HCT116 (cell line): ENCODE measurements around the gene RCAN2. TPM values are rescaled to one million over a fixed set of nuclear protein-coding genes. Genes with fewer than 3 reads are reported as not detected.
A peak's percentile ranks its signal among the peaks of the same experiment; 100 is the strongest.

ENCODE experiments used
- ATAC-seq: fragments of 200-7000 bp; cut with Tn5 transposase; 2 replicates; pipeline ENCODE4 v1.9.1; 2020; ENCODE audit warnings: mild to moderate bottlenecking, moderate library complexity
- BruUV-seq: library from RNA; stranded (reverse); fragments of 400-500 nt; replicated peaks from 2 replicates; lab custom pipeline; 2021; lab: Mats Ljungman, UMichigan
- CTCF ChIA-PET: fragments of 300-600 bp; sonication (Branson Sonifier 250); formaldehyde crosslinking; loops from one replicate; lab custom pipeline; 2021; ENCODE audit warnings: antibody characterized with exemption; lab: Charles Lee
- POLR2A ChIA-PET: fragments of 300-600, 350-600 bp; sonication (Branson Sonifier 250); formaldehyde crosslinking; loops from one replicate; lab custom pipeline; 2021; ENCODE audit warnings: antibody characterized with exemption; lab: Charles Lee
- RAD21 ChIA-PET, 2 experiments: fragments of 300-600 bp; sonication (Branson Sonifier 250); formaldehyde crosslinking; loops; one replicate each; lab custom pipeline; 2023; ENCODE audit warnings: low total read pairs in 2 of 2; ENCODE audit not compliant: uncharacterized antibody in 2 of 2, unreplicated experiment in 2 of 2, low non-redundant PET in 1 of 2; lab: Charles Lee
- DNase-seq: peaks from one replicate; pipeline ENCODE4 v3.0.0-alpha.2; 2010; ENCODE audit warnings: low read depth, low spot score
- H2AFZ ChIP-seq: fragments of 200-600 bp; shearing (Covaris generic), sonication (generic); 2 replicates; pipeline ENCODE4 v1.6.1; 2017; ENCODE audit warnings: low read depth, mixed run types, mixed read lengths, antibody characterized with exemption, low read length; ENCODE audit not compliant: poor library complexity, severe bottlenecking
- H3K27ac ChIP-seq: 2 replicates; pipeline ENCODE4 v1.5.1; 2012; ENCODE audit warnings: low read depth, low read length
- H3K27me3 ChIP-seq: fragments of 200-600 bp; sonication (generic); 2 replicates; pipeline ENCODE4 v1.6.1; 2016; ENCODE audit warnings: mixed run types, low read length, mixed read lengths; ENCODE audit not compliant: insufficient read depth
- H3K36me3 ChIP-seq, 2 experiments: fragments of 200-500 bp in 1 of 2; fragments of 200-600 bp in 1 of 2; sonication (Bioruptor generic) in 1 of 2; sonication (generic) in 1 of 2; 2 replicates each; pipeline versions ENCODE4 v1.5.1 to v1.6.1; 2014 to 2016; ENCODE audit warnings: low read length in 2 of 2, inconsistent platforms in 1 of 2, mixed read lengths in 1 of 2, mixed run types in 1 of 2; ENCODE audit not compliant: insufficient read depth in 2 of 2, control insufficient read depth in 1 of 2
- H3K4me1 ChIP-seq, 2 experiments: fragments of 200-600 bp in 1 of 2; sonication (generic) in 1 of 2; 2 replicates each; pipeline versions ENCODE4 v1.5.1 to v1.6.1; 2012 to 2017; ENCODE audit warnings: low read length in 2 of 2, inconsistent platforms in 1 of 2, mild to moderate bottlenecking in 1 of 2, mixed read lengths in 1 of 2, mixed run types in 1 of 2, moderate library complexity in 1 of 2; ENCODE audit not compliant: insufficient read depth in 2 of 2, control insufficient read depth in 1 of 2
- H3K4me2 ChIP-seq: fragments of 200-600 bp; sonication (generic); 2 replicates; pipeline ENCODE4 v1.6.1; 2017; ENCODE audit warnings: mixed run types, low read length, mixed read lengths
- H3K4me3 ChIP-seq, 2 experiments: fragments of 200-600 bp in 1 of 2; sonication (generic) in 1 of 2; replicated peaks in 1 of 2; 2 replicates each; pipeline ENCODE4 v1.5.1; 2011 to 2016; ENCODE audit warnings: low read length in 2 of 2, control low read depth in 1 of 2, low read depth in 1 of 2, mild to moderate bottlenecking in 1 of 2, mixed read lengths in 1 of 2, mixed run types in 1 of 2
- H3K79me2 ChIP-seq: fragments of 200-600 bp; sonication (generic); 2 replicates; pipeline ENCODE4 v1.6.1; 2017; ENCODE audit warnings: mild to moderate bottlenecking, mixed run types, low read length, moderate library complexity, mixed read lengths; ENCODE audit not compliant: insufficient read depth
- H3K9ac ChIP-seq: fragments of 200-600 bp; sonication (generic); 2 replicates; pipeline ENCODE4 v1.6.1; 2016; ENCODE audit warnings: low read length, mixed read lengths
- H3K9me2 ChIP-seq: fragments of 200-600 bp; sonication (generic), shearing (Covaris generic); 2 replicates; pipeline ENCODE4 v1.6.1; 2017; ENCODE audit warnings: mixed run types, mild to moderate bottlenecking, moderate library complexity; ENCODE audit not compliant: insufficient read depth
- H3K9me3 ChIP-seq, 2 experiments: fragments of 200-500 bp in 1 of 2; fragments of 200-600 bp in 1 of 2; sonication (Bioruptor generic) in 1 of 2; sonication (generic) in 1 of 2; 2 replicates each; pipeline ENCODE4 v1.6.1; 2014 to 2017; ENCODE audit warnings: low read length in 2 of 2, mixed read lengths in 2 of 2, inconsistent platforms in 1 of 2, low read depth in 1 of 2, mild to moderate bottlenecking in 1 of 2, mixed run types in 1 of 2, moderate library complexity in 1 of 2; ENCODE audit not compliant: control insufficient read depth in 1 of 2, insufficient read depth in 1 of 2
- H4K20me1 ChIP-seq: fragments of 200-600 bp; sonication (generic), shearing (Covaris generic); 2 replicates; pipeline ENCODE4 v1.6.1; 2017; ENCODE audit warnings: mixed run types, mild to moderate bottlenecking, moderate library complexity; ENCODE audit not compliant: insufficient read depth
- ATF3 ChIP-seq: IDR thresholded peaks from 2 replicates; pipeline ENCODE4 v1.6.1; 2012
- CBX3 ChIP-seq: IDR thresholded peaks from 2 replicates; pipeline ENCODE4 v1.6.1; 2012; ENCODE audit warnings: low read depth
- CEBPB ChIP-seq: IDR thresholded peaks from 2 replicates; pipeline ENCODE4 v1.6.1; 2012; ENCODE audit warnings: low read depth
- CTCF ChIP-seq, 3 experiments: fragments of 200-600 bp in 1 of 3; sonication (generic) in 1 of 3; IDR thresholded peaks in 2 of 3; conservative IDR thresholded peaks in 1 of 3; 2 replicates each; pipeline ENCODE4 v1.5.1; 2012 to 2017; ENCODE audit warnings: low read depth in 2 of 3, low read length in 2 of 3, antibody characterized with exemption in 1 of 3, borderline replicate concordance in 1 of 3, control low read depth in 1 of 3, mild to moderate bottlenecking in 1 of 3, mixed read lengths in 1 of 3, mixed run types in 1 of 3, moderate library complexity in 1 of 3; ENCODE audit not compliant: insufficient read depth in 1 of 3
- EGR1 ChIP-seq: IDR thresholded peaks from 2 replicates; pipeline ENCODE4 v1.6.1; 2012; ENCODE audit warnings: low read depth
- ELF1 ChIP-seq: IDR thresholded peaks from 2 replicates; pipeline ENCODE4 v1.6.1; 2012; ENCODE audit warnings: low read depth, borderline replicate concordance
- EZH2 ChIP-seq: fragments of 200-600 bp; sonication (generic); IDR thresholded peaks from 2 replicates; pipeline ENCODE4 v1.6.1; 2017; ENCODE audit warnings: antibody characterized with exemption, mixed run types
- EZH2phosphoT487 ChIP-seq: fragments of 200-600 bp; IDR thresholded peaks from 2 replicates; pipeline ENCODE4 v1.6.1; 2018; ENCODE audit warnings: antibody characterized with exemption, borderline replicate concordance
- FOSL1 ChIP-seq: IDR thresholded peaks from 2 replicates; pipeline ENCODE4 v1.6.1; 2012; ENCODE audit warnings: low read depth
- JUND ChIP-seq: IDR thresholded peaks from 2 replicates; pipeline ENCODE4 v1.6.1; 2012
- MAX ChIP-seq: IDR thresholded peaks from 2 replicates; pipeline ENCODE4 v1.6.1; 2012
- POLR2AphosphoS5 ChIP-seq: IDR thresholded peaks from 2 replicates; pipeline ENCODE4 v1.6.1; 2011; ENCODE audit warnings: mild to moderate bottlenecking, low read depth, low read length, moderate library complexity
- SIN3A ChIP-seq: IDR thresholded peaks from 2 replicates; pipeline ENCODE4 v1.6.1; 2012; ENCODE audit warnings: low read depth
- SP1 ChIP-seq: IDR thresholded peaks from 2 replicates; pipeline ENCODE4 v1.6.1; 2012; ENCODE audit warnings: low read depth
- SRF ChIP-seq: IDR thresholded peaks from 2 replicates; pipeline ENCODE4 v1.6.1; 2012; ENCODE audit warnings: low read depth
- TCF7L2 ChIP-seq: IDR thresholded peaks from 2 replicates; pipeline ENCODE4 v1.7.0; 2011; ENCODE audit warnings: borderline replicate concordance, inconsistent platforms; ENCODE audit not compliant: insufficient read depth, insufficient read length; ENCODE audit errors: extremely low read depth
- YY1 ChIP-seq: IDR thresholded peaks from 2 replicates; pipeline ENCODE4 v1.6.1; 2011; ENCODE audit warnings: low read length, low read depth, moderate library complexity, mild to moderate bottlenecking; ENCODE audit not compliant: insufficient replicate concordance; ENCODE audit errors: extremely low read depth
- ZFX ChIP-seq: fragments of 450-650 bp; IDR thresholded peaks from 2 replicates; pipeline ENCODE4 v1.6.1; 2017
- ZNF274 ChIP-seq: fragments of 200-500 bp; sonication (Bioruptor generic); IDR thresholded peaks from 2 replicates; pipeline ENCODE4 v1.6.1; 2014; ENCODE audit warnings: mild to moderate bottlenecking, low read depth, low read length, inconsistent platforms
- intact Hi-C: fragments of 100-400 bp; cut with micrococcal nuclease; formaldehyde crosslinking; loops from 2 replicates; pipeline ENCODE4 v1.10.0; 2022
- total RNA-seq: library from RNA; stranded (reverse); gene quantifications from one replicate; pipeline ENCODE4 v1.2.1, GENCODE V29; 2021; ENCODE audit not compliant: unreplicated experiment

RCAN2 gene
- total RNA-seq, 1 experiment from 2014 or later = 0.57 TPM

GRCh38 chr6:46437671-46438221, 53.5 kb downstream of the RCAN2 start:
- no peak overlapping the region for H3K4me3 ChIP-seq
- H3K9me3 ChIP-seq = no peaks in the 10 kb centered on the region
- no peak overlapping the region for H3K9ac ChIP-seq
- H3K9me2 ChIP-seq = no peaks in the 10 kb centered on the region
- ChIA-PET CTCF (no interaction called here), RAD21 (no interaction called here), POLR2A (interaction anchor here (0.8 kb wide), 1 partner anchor 598 kb away, joined by 3 read pairs; no protein-coding TSS in a partner anchor)
- TF ChIP-seq YY1 (no peak), JUND (0 out of 2 replicates have a peak, but pooled peaks have one; percentile 21), SP1 (0 out of 2 replicates have a peak, but pooled peaks have one; percentile 17), TCF7L2 (no peak), FOSL1 (peak; percentile 33; the same call in 1 of the 2 replicates), EZH2phosphoT487 (no peak), ATF3 (peak; percentile 9; the same call in 1 of the 2 replicates), CEBPB (peak; percentile 78)
- no peak overlapping the region for H3K27ac ChIP-seq
- no peak overlapping the region for H2AFZ ChIP-seq
- no peaks in the 10 kb centered on the region for H3K27me3 ChIP-seq
- H3K4me2 ChIP-seq = no peak overlapping the region
- H3K4me1 ChIP-seq = no peaks in the 10 kb centered on the region
- ATAC-seq = no peak
- BruUV-seq = no TSS peak
- intact Hi-C loops = no loop called here
- H3K79me2 ChIP-seq = no peaks in the 10 kb centered on the region
- no peaks in the 10 kb centered on the region for H3K36me3 ChIP-seq
- no peak for DNase-seq
- H4K20me1 ChIP-seq = no peaks in the 10 kb centered on the region

- Histone ChIP-seq H3K4me1 (no peaks in the 10 kb centered on the region), H3K9me2 (no peaks in the 10 kb centered on the region), H3K9ac (no peak overlapping the region), H3K27ac (no peak overlapping the region), H3K27me3 (no peaks in the 10 kb centered on the region), H3K4me3 (no peak overlapping the region), H3K4me2 (no peak overlapping the region), H4K20me1 (no peaks in the 10 kb centered on the region), H3K36me3 (no peaks in the 10 kb centered on the region), H2AFZ (no peak overlapping the region), H3K9me3 (no peaks in the 10 kb centered on the region), H3K79me2 (no peaks in the 10 kb centered on the region)
- ChIA-PET RAD21 (no interaction called here), CTCF (interaction anchor here (1.7 kb wide), 1 partner anchor 233 kb away, joined by 5 read pairs; no protein-coding TSS in a partner anchor), POLR2A (no interaction called here)
- DNase-seq (no peak), ATAC-seq (no peak)
- no TSS peak for BruUV-seq
- intact Hi-C loops = no loop called here
- TF ChIP-seq ELF1 = no peak
- no peak for TF ChIP-seq POLR2AphosphoS5
- TF ChIP-seq CEBPB = no peak
- TF ChIP-seq SRF = no peak
- no peak for TF ChIP-seq JUND
- no peak for TF ChIP-seq SIN3A
- TF ChIP-seq EGR1 = no peak
- TF ChIP-seq TCF7L2 = no peak
- TF ChIP-seq SP1 = no peak
- no peak for TF ChIP-seq FOSL1
- no peak for TF ChIP-seq ATF3
- no peak for TF ChIP-seq MAX
- no peak for TF ChIP-seq EZH2
- TF ChIP-seq CTCF (IDR thresholded peaks at IDR 0.05 in 2 of 3, conservative IDR thresholded peaks at IDR 0.05 in 1 of 3; ENCODE audit: borderline replicate concordance in 1 of 3, insufficient read depth in 1 of 3, low read depth in 2 of 3, low read length in 2 of 3) = no peak
- TF ChIP-seq ZNF274 = no peak
- no peak for TF ChIP-seq CBX3
- no peak for TF ChIP-seq ZFX
Measured at GRCh38 chr6:46422619-46423018, 68.6 kb downstream of the RCAN2 start.
